ENCODE results near the gene IGFL2. TPM values are rescaled to one million over a fixed set of nuclear protein-coding genes. Genes with fewer than 3 reads are reported as not detected.
A peak's percentile ranks its signal among the peaks of the same experiment; 100 is the strongest.

Gene IGFL2
- total RNA-seq, 4 donors from 2014 or later, result not detected

DNA sequence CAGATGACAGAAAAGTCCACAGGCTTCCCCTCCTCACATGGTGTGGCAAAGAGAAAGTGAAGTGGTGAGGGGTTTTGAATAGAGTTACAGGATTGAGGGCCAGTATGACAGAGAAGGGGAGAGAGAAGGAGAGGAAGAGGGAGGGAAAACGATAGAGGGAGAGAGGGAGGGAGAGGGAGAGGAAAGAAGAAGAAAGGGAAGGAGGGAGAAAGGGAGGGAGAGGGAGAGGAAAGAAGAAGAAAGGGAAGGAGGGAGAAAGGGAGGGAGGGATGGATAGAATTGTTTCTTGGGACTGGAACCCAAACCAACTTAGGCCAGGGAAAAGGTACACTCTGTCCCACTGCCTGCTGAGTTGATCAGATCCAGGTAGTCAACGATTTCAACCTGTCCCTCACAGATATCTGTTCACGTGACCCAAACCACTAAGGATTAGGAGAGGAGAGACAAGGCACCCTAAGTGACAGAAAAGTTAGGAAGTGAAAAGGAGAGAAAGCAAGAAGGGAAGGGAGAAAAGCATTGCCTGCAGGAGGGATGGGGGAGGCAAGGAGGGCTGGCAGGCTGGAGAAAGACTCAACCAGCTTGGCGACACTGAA, 15.4 kb upstream of the IGFL2 start:
- Histone ChIP-seq H3K4me1 (peaks cover 7 to 10% of the 10 kb centered on the region in 2 donors), H3K27ac (peak overlapping the region in 1 of 3 donors; percentile 43), H3K9me3 (no peaks in the 10 kb centered on the region), H3K27me3 (no peaks in the 10 kb centered on the region), H3K4me3 (replicated peaks in 1 of 3) (no peak overlapping the region), H3K36me3 (no peaks in the 10 kb centered on the region)
- DNase-seq, result no peak
- no peak for TF ChIP-seq POLR2A (IDR thresholded peaks at IDR 0.05)
- TF ChIP-seq, protein P1, sequence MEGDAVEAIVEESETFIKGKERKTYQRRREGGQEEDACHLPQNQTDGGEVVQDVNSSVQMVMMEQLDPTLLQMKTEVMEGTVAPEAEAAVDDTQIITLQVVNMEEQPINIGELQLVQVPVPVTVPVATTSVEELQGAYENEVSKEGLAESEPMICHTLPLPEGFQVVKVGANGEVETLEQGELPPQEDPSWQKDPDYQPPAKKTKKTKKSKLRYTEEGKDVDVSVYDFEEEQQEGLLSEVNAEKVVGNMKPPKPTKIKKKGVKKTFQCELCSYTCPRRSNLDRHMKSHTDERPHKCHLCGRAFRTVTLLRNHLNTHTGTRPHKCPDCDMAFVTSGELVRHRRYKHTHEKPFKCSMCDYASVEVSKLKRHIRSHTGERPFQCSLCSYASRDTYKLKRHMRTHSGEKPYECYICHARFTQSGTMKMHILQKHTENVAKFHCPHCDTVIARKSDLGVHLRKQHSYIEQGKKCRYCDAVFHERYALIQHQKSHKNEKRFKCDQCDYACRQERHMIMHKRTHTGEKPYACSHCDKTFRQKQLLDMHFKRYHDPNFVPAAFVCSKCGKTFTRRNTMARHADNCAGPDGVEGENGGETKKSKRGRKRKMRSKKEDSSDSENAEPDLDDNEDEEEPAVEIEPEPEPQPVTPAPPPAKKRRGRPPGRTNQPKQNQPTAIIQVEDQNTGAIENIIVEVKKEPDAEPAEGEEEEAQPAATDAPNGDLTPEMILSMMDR (IDR thresholded peaks at IDR 0.05), result no peak
- intact Hi-C loops (cut with DNase I), result no loop called here
- 74 to 81% methylated on average over 4 of the region's 4 CpGs for WGBS, 2 donors

DNA sequence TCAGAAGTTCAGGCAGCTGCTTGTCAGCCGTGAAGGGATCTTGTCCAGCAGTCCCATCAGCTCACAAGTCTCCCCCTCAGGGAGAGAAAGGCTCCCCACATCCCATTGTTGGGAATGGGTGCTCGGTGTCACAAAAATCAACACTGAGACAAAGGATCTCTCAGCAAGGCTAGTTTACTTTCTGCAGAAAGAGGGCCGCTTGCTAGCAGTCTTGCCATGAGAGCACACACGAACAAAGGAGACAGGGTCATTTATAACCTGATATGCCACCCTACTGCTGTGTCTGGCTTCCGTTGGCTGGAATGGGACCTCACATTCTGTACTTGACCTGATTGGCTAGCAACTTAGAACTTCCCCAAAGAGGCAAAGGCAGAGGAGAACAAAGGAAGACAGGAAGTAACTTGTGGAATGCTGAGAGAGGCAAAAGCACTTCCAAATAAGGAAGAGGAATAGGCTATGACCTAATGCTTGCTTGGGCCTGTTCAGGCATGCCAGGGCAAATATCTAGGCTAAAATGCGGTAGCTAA, 14.9 kb upstream of the IGFL2 start:
- no peaks in the 10 kb centered on the region for H3K27me3 ChIP-seq
- TF ChIP-seq, protein P1 (IDR thresholded peaks at IDR 0.05), result no peak
- TF ChIP-seq POLR2A (IDR thresholded peaks at IDR 0.05), result peak in 1 of 2 donors; percentile 23
- intact Hi-C loops (cut with DNase I), result no loop called here
- no peaks in the 10 kb centered on the region for H3K36me3 ChIP-seq
- H3K27ac ChIP-seq, result peak overlapping the region in 1 of 3 donors; percentile 63
- DNase-seq, result peak; percentile 21 to 36
- H3K9me3 ChIP-seq, result no peaks in the 10 kb centered on the region
- H3K4me3 ChIP-seq (replicated peaks in 1 of 3), result no peak overlapping the region
- 46 to 55% methylated on average over 6 of the region's 6 CpGs for WGBS, 2 donors
- H3K4me1 ChIP-seq, result peaks cover 7 to 10% of the 10 kb centered on the region in 2 donors

DNA sequence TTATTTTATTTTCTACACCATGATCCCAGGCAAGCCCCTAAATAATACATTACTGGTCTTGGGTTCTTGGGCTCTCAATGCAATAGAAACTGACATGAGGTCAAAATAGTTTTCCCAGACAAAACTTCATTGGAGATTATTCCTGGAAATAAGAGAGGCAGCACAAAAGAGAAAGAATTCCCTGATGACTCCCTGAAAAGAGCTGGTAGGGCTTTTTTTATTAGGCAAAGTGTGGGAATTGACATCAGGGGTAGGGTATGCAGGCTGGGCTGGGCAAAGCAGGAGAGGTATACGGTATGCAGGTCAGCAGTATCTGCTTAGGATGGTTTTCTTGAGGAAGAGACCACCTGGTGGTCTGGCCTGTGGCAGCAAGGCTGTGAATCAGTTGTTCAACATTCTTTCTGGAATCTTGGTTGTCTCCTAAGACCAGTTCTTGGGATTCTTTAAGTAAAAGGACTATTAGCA, 14.2 kb upstream of the IGFL2 start:
- no peaks in the 10 kb centered on the region for H3K27me3 ChIP-seq
- WGBS, 2 donors, result 95 to 96% methylated on average over 1 of the region's 1 CpG
- H3K27ac ChIP-seq, result peak overlapping the region in 1 of 3 donors; percentile 63
- H3K4me3 ChIP-seq (replicated peaks in 1 of 3), result no peak overlapping the region
- peaks cover 7 to 10% of the 10 kb centered on the region in 2 donors for H3K4me1 ChIP-seq
- H3K36me3 ChIP-seq, result no peaks in the 10 kb centered on the region
- H3K9me3 ChIP-seq, result no peaks in the 10 kb centered on the region
- TF ChIP-seq, protein P1 (IDR thresholded peaks at IDR 0.05), result no peak
- TF ChIP-seq POLR2A (IDR thresholded peaks at IDR 0.05), result no peak
- intact Hi-C loops (cut with DNase I), result no loop called here
- no peak for DNase-seq

DNA sequence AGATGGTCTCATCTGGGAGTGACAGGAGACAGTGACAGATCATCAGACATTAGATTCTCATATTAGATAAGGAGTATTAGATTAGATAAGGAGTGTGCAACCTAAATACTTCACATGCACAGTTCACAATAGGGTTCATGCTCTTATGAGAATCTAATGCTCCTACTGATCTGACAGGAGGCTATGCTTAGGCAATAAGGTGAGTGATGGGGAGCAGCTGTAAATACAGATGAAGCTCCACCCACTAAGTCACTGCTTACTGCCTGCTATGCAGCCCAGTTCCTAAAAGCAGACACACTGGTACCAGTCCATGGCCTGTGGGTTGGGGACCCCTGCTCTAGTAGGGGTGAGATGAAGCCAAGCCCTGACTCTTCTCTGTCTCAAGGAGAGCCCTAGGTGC, 13.5 kb upstream of the IGFL2 start:
- DNase-seq, result no peak
- no peak overlapping the region for H3K27ac ChIP-seq
- no peak overlapping the region for H3K4me3 ChIP-seq (replicated peaks in 1 of 3)
- TF ChIP-seq, protein P1 (IDR thresholded peaks at IDR 0.05), result no peak
- TF ChIP-seq POLR2A (IDR thresholded peaks at IDR 0.05), result no peak
- H3K9me3 ChIP-seq, result no peaks in the 10 kb centered on the region
- no peaks in the 10 kb centered on the region for H3K27me3 ChIP-seq
- H3K36me3 ChIP-seq, result no peaks in the 10 kb centered on the region
- H3K4me1 ChIP-seq, result peaks cover 7 to 10% of the 10 kb centered on the region in 2 donors
- intact Hi-C loops (cut with DNase I), result no loop called here

DNA sequence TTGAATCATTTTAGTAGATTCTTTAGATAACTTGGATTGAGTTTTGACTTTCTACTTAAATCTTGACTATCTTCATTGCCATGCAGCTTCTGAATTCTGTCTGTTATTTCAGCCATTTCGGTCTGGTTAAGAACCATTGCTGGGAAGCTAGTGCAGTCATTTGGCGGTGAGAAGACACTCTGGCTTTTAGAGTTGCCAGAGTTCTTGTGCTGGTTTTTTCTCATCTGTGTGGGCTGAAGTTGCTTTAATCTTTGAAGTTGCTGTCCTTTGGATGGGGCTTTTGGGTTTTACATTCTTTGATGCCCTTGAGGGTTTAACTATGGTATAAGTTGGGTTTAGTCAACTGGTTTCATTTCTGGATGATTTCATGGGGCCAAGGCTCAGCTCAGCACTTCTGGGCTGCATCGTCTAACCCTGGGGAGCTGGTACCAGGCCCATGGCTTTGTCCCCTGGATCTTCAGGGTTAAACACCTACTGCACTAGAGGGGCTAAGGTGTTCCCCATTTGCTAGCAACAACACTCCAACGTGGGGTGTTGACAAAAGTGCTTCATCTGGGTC, 10.0 kb upstream of the IGFL2 start:
- no peak overlapping the region for H3K27ac ChIP-seq
- no peaks in the 10 kb centered on the region for H3K36me3 ChIP-seq
- TF ChIP-seq POLR2A (IDR thresholded peaks at IDR 0.05), result no peak
- TF ChIP-seq, protein P1 (IDR thresholded peaks at IDR 0.05), result no peak
- peaks cover 7 to 10% of the 10 kb centered on the region in 2 donors for H3K4me1 ChIP-seq
- 75 to 77% methylated on average over 4 of the region's 4 CpGs for WGBS, 2 donors
- H3K27me3 ChIP-seq, result no peaks in the 10 kb centered on the region
- no peaks in the 10 kb centered on the region for H3K9me3 ChIP-seq
- intact Hi-C loops (cut with DNase I), result no loop called here
- no peak for DNase-seq
- H3K4me3 ChIP-seq (replicated peaks in 1 of 3), result no peak overlapping the region
